GM20000 (cell line): Measurements from ENCODE around the gene RSRC2.

ENCODE experiments used
- DNase-seq: peaks from one replicate; pipeline ENCODE4 v3.0.0; 2012; ENCODE audit warnings: low spot score
- CTCF ChIP-seq: IDR thresholded peaks from 2 replicates; pipeline ENCODE4 v1.5.1; 2012; ENCODE audit warnings: mild to moderate bottlenecking, control low read depth; ENCODE audit errors: extremely low read depth, missing control alignments

Gene RSRC2

GRCh38 chr12:122460641-122461040, 66.1 kb downstream of the RSRC2 start:
- no peak for TF ChIP-seq CTCF

GRCh38 chr12:122460061-122460460, 66.7 kb downstream of the RSRC2 start:
- no peak for TF ChIP-seq CTCF
- no peak for DNase-seq

More at GRCh38 chr12:122460641-122461040, 66.1 kb downstream of the RSRC2 start:
- no peak for DNase-seq

GRCh38 chr12:122459211-122459610, 67.5 kb downstream of the RSRC2 start:
- no peak for TF ChIP-seq CTCF
- no peak for DNase-seq

- TF ChIP-seq CTCF = no peak
- DNase-seq = no peak
Observed at GRCh38 chr12:122458105-122459035, 68.4 kb downstream of the RSRC2 start.

GRCh38 chr12:122457627-122458026, 69.1 kb downstream of the RSRC2 start:
- DNase-seq = no peak
- no peak for TF ChIP-seq CTCF

- no peak for DNase-seq
- TF ChIP-seq CTCF = no peak
Observed at GRCh38 chr12:122454739-122455138, 72.0 kb downstream of the RSRC2 start.

- TF ChIP-seq CTCF = no peak
- DNase-seq = no peak
Observed at GRCh38 chr12:122454250-122454721, 72.5 kb downstream of the RSRC2 start.
